Hematopoietic multipotent progenitor cell treated with erythropoietin and hydrocortisone succinate and interleukin-3 and kit ligand, for 8 days (in vitro differentiated cells): ENCODE measurements around the gene VAPB.

ENCODE experiments used
- DNase-seq: peaks from one replicate; pipeline ENCODE4 v3.0.0-alpha.2; 2015

The VAPB gene

GRCh38 chr20:58466095-58466708, 77.2 kb downstream of the VAPB start:
- no peak for DNase-seq

DNA sequence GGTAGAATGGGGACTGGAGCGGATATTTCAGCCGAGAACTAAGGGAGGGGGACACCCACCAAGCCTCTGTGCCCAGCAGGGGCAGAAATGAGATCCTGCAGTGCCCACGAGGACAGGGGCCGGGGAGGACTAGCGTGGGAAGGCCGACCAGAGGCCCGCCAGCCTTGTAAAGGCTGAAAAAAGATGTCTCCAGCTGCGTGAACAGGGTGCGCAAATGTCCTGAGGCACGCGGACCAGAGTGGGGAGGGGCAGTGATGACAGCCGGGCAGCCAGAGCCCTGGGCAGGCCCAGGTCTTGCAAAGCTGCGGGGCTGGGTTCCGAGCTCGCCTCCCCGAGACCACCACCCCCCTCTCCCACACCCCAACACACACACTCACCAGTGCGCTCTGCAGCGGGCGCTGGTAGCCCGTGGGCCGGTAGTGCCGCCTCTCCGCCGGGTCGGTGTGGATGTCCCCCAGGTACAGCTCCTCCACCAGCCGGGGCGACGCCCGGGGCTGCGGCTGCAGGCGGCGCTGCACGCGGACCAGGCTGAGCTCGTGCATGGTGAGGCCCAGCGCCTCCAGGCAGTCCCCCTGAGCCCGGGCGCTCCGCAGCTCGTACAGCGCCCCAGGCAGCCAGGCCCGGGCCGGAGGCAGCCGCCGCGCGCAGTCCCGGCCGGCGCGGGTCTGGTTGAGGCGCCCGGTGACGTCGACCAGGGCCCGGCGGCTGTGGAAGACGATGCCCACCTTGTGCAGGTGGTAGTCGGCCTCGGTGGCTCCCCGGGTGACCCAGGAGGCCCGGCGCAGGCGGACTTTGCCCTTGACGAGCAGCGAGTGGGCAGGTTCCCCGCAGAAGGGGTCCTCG, 77.9 kb downstream of the VAPB start:
- DNase-seq = no peak

- DNase-seq = no peak
Measured at GRCh38 chr20:58467572-58468527, 78.8 kb downstream of the VAPB start.

GRCh38 chr20:58469616-58470015, 80.6 kb downstream of the VAPB start:
- no peak for DNase-seq

DNA sequence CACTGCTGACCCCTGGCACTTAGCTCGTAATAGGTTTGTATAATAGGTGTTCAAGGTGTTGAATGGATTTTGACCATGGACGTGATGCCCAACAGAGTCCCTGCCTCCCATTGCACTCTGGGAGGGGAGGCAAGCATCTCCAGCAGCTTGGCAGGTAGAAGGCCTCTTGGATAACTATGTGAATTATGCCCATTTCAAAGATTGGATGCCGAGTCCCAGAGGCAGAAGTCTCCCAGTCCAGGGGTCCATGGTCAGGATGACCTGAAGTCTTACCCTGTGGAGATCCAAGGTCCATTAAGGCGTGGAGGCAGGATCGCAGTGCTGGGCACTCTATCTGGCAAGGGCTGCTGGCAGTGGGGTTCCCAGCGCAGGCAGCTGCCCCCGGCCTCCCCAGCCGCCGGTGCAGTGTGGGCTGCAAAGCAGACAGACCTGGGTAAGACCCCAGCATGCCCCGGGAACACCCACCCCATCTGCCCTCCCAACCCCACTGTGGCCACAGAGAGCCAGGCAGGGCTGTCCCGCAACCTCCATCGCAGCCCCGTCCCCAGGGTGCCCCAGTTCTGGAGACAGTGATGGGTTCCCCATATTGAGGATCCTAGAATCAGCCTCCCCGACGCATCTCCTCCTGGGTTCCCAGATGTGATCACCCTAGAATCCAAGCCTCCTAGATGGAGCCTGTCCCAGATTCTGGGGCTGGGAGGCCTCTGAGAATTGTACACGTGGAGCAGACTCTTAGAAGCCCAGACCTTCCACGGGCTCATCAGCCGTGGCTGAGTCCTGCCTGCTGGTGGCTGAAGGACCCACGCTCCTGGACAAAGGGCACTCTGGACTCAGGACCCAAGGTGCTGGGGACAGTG, 81.5 kb downstream of the VAPB start:
- DNase-seq = no peak

DNA sequence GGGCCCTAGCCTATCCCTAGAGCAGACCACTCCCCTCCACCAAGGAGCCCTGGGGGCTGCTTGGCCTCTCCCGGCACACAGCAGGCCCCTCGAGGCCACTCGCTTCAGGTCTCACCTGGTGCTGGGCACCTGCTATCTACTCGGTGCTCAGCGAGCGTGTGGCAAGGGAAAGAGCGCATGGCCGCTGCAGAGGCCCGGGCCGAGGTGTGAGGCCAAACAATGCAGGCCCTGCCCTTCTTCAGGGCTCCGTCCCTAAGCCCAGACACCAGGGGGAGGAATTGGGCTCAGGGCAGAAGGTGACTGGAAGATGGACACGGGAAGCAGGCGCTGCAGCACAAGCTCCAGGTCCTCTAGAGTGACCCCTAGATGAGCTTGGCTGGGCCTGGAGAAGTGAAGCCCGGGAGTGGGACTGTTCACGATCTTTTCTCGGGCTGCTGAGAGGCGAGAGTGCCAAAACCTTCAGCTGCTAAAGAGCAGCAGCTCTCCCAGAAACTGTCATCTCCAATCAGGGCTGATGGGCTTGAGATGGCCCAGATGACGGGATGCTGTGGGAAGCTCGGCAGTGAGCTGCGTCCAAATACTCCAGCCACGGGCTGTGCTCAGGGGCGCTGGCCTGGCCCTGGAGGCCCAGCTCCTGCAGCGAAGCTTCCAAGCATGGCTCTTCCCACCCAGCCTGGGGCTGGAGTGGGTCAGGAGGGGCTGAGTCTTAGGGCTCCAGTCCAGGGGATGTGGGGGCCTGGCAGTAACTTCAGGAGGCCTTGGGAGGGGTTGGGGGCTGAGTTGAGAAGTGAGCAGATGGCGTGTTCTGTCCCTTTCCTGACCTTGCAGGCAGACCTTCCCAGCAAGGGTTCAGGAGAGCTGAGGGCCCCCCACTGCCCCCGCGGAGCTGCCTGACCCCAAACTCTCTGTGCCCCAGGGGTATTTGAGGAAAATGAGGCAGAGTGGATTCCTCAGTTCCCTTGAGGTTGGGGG, 82.5 kb downstream of the VAPB start:
- DNase-seq = no peak

- DNase-seq = no peak
Measured at GRCh38 chr20:58472273-58473018, 83.4 kb downstream of the VAPB start.

DNA sequence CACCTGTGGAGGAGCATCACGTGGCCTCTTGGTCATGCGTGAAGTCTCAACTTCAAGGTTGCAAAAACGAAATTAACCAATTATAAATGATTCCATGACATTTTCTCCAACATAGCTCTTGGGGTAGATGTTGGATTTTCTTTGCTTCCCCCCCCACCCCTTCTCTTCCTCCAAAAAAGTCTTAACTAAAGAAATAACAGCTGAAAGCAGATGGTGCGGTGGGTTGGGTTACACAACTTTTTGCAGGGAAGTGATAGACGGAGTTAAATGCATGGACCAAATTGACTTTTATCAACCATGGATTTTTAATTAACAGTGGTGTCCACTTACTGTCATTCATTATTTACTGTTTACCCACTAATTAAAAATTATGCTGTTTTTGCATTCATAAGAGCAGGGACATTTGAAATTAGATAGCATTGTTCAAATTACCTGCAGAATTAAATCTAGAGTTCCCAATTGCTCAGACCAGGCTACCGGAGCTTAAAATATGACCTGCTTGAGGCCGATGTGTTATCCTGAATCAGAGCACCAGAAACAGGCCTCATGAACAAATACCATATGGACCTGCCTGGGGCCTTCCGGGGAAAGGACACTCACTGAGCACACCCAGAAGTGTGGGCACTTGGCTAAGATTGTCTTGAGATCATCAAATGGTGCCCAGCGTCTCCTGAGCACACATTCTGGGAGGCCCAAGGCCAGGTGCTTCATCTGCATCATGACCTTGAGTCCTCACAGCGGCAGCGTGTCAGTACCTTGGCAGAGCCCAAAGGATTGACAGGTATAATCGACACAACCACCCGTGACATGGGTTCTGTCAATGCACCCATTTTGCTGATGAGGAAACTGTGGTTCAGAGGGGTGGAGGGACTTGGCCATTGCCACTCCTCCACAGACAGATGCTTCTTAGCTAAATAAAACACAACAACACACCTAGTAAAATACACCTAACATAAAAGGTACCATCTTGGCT, 84.7 kb downstream of the VAPB start:
- no peak for DNase-seq

- no peak for DNase-seq
Measured at GRCh38 chr20:58475466-58475865, 86.4 kb downstream of the VAPB start.

GRCh38 chr20:58478141-58478805, 89.2 kb downstream of the VAPB start:
- no peak for DNase-seq

DNA sequence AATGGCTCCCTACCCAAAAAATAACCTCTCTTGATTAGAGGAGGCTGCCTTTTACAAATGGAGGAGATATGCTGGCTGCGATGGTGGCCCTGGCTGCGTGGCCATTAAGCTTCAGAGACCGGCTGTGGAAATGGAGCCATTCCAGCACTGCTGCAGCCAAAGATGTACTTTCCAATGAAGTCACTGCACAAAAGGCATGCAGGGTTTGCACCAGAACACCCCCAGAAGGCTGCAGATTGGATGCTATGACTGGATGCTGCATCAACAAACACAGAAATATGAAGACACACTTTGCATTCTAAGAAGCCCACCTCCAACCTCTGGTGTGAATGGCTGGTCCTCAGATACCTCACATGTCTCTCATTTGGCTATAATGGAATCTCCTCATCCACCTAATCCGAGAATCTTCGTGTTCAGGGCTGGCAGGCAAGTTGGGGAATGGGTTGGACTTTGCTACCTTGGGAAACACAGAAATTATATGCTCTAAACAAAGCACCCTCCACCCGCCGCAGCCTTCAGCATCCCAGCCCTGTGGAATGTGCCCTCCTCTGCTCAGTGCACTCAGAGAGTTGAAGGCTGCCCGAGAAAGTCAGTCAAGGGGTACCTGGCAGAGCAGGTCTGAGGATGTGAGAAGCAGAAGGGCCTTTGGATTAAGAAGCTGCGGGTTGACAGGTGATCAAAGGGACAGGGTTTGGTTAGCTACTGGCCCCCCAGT, 90.9 kb downstream of the VAPB start:
- no peak for DNase-seq

DNA sequence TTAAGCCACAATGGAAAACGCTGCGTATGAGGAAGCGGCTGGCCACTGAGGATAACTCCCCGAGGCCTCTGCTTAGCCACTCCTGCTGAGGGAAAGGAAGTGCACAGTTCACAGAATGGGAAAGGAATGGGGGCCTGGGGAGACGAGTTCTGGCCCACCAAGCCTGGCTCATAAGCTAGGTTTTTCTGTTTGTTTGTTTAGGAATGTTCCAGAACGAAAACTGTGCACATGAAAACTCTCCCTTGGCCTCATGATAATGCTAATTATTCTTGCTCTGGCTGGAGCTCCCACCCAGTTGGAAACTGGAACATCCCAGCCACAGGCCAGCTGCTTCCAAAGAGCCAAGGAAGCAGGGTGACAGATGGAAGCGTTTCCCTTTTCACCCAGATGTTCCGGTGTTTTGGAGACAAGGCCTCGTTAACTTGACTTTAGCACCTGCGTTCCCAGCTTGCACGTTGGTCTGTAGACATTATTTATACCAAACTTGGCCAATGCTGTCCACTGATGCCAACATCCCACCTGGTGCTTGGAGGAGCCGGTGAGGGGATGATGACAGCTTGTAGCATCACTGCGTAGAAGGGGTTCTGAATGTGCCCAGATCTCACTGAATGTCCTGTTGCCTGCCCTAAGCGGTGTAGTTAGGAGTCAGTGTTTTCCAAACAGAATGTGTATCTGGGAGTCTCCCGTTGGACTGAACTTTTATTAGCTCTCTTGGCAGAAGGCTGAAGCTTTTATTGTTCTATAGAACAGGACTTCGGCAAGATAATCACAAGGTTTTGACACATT, 91.7 kb downstream of the VAPB start:
- no peak for DNase-seq

- peak; percentile 46 for DNase-seq
Measured at GRCh38 chr20:58481481-58482021, 92.5 kb downstream of the VAPB start.

GRCh38 chr20:58482416-58482815, 93.4 kb downstream of the VAPB start:
- no peak for DNase-seq

GRCh38 chr20:58483051-58483450, 94.0 kb downstream of the VAPB start:
- no peak for DNase-seq

GRCh38 chr20:58483470-58483869, 94.4 kb downstream of the VAPB start:
- no peak for DNase-seq

DNA sequence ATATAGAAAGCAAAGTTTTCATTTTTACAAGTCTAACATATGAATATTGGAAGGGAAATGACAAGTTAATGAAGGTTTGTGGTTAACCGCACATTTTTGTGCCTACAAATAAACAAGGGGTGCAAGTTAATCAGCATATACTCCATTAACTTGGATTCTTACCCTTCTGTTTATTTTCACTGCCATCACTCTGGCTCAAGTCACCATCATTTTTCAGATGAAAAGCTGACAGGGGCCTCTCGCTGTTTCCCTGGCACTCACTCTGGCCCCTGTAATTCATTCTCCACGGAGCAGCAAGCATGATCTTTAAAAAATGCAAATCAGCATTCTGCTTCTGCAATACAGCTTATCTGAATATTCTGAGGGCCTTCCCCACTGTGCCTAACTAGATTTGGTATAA, 96.4 kb downstream of the VAPB start:
- no peak for DNase-seq
